HL-60 (cell line): ENCODE data around the gene ZKSCAN4.
A peak's percentile ranks its signal among the peaks of the same experiment; 100 is the strongest.

Source experiments
- DNase-seq, 2 experiments: peaks; one replicate each; pipeline ENCODE4 v3.0.0-alpha.2; 2010 to 2020; ENCODE audit warnings: low read depth in 1 of 2, low spot score in 1 of 2
- H3K27ac ChIP-seq: fragments of 250-450 bp; sonication (Bioruptor Pico); replicated peaks from 2 replicates; pipeline ENCODE4 v1.5.1; 2020; ENCODE audit warnings: mild to moderate bottlenecking, moderate library complexity
- H3K27me3 ChIP-seq: fragments of 250-450 bp; sonication (Bioruptor Pico); 2 replicates; pipeline ENCODE4 v1.5.1; 2021; ENCODE audit warnings: mild to moderate bottlenecking, moderate library complexity; ENCODE audit not compliant: insufficient read depth, poor library complexity, severe bottlenecking
- H3K4me3 ChIP-seq: replicated peaks from 2 replicates; pipeline ENCODE4 v1.5.1; 2011; ENCODE audit warnings: mild to moderate bottlenecking, control low read depth, low read length; ENCODE audit not compliant: insufficient read depth
- CTCF ChIP-seq: IDR thresholded peaks from one replicate; pipeline ENCODE4 v1.5.1; 2011; ENCODE audit warnings: low read length, control low read depth, inconsistent platforms; ENCODE audit not compliant: insufficient read depth
- GABPA ChIP-seq: IDR thresholded peaks from 2 replicates; pipeline ENCODE4 v1.6.1; 2012; ENCODE audit warnings: low read depth
- POLR2AphosphoS5 ChIP-seq: IDR thresholded peaks from 2 replicates; pipeline ENCODE4 v1.6.1; 2012; ENCODE audit warnings: low read depth
- REST ChIP-seq: IDR thresholded peaks from 2 replicates; pipeline ENCODE4 v1.6.1; 2012; ENCODE audit warnings: low read depth; ENCODE audit not compliant: insufficient replicate concordance
- SPI1 ChIP-seq: IDR thresholded peaks from 2 replicates; pipeline ENCODE4 v1.6.1; 2012; ENCODE audit warnings: low read depth, mild to moderate bottlenecking, borderline replicate concordance

Gene ZKSCAN4

GRCh38 chr6:28235912-28236452, 16.1 kb downstream of the ZKSCAN4 start:
- Histone ChIP-seq H3K27ac (no peak overlapping the region), H3K4me3 (no peak overlapping the region), H3K27me3 (no peaks in the 10 kb centered on the region)
- TF ChIP-seq GABPA (no peak), SPI1 (peak; percentile 92)
- peak in 1 of 2 experiments; percentile 40 for DNase-seq

- H3K27me3 ChIP-seq = no peaks in the 10 kb centered on the region
- DNase-seq = no peak
- no peak overlapping the region for H3K27ac ChIP-seq
- H3K4me3 ChIP-seq = no peak overlapping the region
- TF ChIP-seq POLR2AphosphoS5 = no peak
- no peak for TF ChIP-seq REST
- TF ChIP-seq SPI1 = no peak
- TF ChIP-seq CTCF = no peak
- no peak for TF ChIP-seq GABPA
Observed at GRCh38 chr6:28232785-28233184, 19.3 kb downstream of the ZKSCAN4 start.

DNA sequence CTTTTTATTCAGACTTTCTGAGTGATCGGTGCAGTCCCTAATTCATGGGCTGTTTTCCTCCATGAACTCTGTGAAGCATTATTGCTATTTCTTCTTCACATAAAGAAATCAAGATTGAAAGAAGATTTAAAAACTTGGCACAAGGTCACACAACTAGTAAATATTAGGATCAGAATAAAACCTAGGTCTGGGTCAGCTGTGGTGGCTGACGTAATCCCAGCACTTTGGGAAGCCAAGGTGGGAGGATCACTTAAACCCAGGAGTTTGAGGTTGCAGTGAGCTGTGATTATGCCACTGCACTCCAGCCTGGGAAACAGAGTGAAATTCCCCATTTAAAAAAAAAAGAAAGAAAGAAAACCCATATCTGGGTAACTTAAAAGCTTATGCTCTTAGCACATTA, 25.6 kb downstream of the ZKSCAN4 start:
- no peak overlapping the region for H3K27ac ChIP-seq
- H3K27me3 ChIP-seq = no peaks in the 10 kb centered on the region
- TF ChIP-seq CTCF = no peak
- DNase-seq = no peak
- H3K4me3 ChIP-seq = no peak overlapping the region

- TF ChIP-seq REST (peak; percentile 66), CTCF (no peak), SPI1 (peak; percentile 27; the same call in 1 of the 2 replicates), GABPA (peak; percentile 98), POLR2AphosphoS5 (peak; percentile 87)
- peak; percentile 79 to 86 for DNase-seq
- peak within 1 kb of the TSS; percentile 70 for H3K27ac ChIP-seq
- peak within 1 kb of the TSS; percentile 70 for H3K4me3 ChIP-seq
- no peaks in the 10 kb centered on the region for H3K27me3 ChIP-seq
Observed at GRCh38 chr6:28225056-28225834, 26.8 kb downstream of the ZKSCAN4 start, which contains the start of gene ZSCAN9. Gene ZSCAN9 (plus strand): TSS chr6:28225275. CDS start chr6:28227085, 1,810 bp downstream.
